Measurements from ENCODE around the gene CYB5R3.

CYB5R3 gene

DNA sequence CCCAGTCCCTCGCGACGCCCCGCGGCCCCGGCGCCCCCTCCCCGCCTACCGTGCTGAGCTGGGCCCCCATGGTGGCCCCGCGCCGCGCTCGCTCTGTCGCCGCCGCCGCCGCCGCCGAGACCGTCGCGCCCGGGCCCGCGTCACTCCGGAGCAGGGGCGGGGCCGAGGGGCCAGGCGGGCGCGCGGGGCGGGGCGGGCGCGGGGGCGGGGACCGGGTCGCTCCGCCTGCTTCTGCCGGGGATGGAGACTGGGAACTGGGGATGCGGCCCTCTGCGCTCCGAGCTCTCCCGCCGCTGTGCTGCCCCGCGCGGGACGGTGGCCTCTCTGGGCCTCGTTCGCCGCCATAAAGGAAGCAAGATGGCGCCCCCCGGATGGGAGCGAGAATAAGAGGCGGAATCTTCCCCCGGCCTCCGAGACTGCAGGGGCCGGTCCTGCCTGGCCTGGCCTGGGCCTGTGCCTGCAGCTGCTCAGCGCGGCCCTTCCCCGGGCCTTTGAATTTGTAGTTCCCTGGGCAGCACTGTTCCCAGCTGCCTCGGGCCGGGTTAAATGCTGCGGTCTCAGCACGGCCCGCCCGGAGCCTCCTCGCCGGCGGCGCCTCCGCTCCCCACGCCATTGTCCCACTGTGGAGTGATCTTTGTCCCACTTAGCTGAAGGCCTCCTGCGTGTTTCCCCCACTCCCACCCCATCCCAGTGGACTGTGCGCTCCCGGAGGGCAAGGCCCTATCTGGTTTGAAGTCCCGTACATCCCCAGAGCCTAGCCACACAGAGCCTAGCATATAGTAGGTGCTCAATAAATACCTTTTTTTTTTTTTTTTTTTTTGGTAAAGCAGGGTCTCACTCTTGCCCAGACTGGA, at the start of gene CYB5R3:
Gene CYB5R3, minus strand, starts transcription at position 147 of the 854 bp plus-strand sequence. Its CDS starts 77 bp downstream, at position 70.
- DNase-seq (ENCODE audit: low read depth, low spot score): peak; percentile 86
- TF ChIP-seq, protein P1, sequence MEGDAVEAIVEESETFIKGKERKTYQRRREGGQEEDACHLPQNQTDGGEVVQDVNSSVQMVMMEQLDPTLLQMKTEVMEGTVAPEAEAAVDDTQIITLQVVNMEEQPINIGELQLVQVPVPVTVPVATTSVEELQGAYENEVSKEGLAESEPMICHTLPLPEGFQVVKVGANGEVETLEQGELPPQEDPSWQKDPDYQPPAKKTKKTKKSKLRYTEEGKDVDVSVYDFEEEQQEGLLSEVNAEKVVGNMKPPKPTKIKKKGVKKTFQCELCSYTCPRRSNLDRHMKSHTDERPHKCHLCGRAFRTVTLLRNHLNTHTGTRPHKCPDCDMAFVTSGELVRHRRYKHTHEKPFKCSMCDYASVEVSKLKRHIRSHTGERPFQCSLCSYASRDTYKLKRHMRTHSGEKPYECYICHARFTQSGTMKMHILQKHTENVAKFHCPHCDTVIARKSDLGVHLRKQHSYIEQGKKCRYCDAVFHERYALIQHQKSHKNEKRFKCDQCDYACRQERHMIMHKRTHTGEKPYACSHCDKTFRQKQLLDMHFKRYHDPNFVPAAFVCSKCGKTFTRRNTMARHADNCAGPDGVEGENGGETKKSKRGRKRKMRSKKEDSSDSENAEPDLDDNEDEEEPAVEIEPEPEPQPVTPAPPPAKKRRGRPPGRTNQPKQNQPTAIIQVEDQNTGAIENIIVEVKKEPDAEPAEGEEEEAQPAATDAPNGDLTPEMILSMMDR (IDR thresholded peaks at IDR 0.05; ENCODE audit: low read depth, low read length): no peak
- in situ Hi-C loops (cut with HindIII; ENCODE audit: low sequenced_read_pairs): no loop called here
- peak within 1 kb of the TSS; percentile 76 for H3K4me3 ChIP-seq (ENCODE audit: low read depth, low read length)

DNA sequence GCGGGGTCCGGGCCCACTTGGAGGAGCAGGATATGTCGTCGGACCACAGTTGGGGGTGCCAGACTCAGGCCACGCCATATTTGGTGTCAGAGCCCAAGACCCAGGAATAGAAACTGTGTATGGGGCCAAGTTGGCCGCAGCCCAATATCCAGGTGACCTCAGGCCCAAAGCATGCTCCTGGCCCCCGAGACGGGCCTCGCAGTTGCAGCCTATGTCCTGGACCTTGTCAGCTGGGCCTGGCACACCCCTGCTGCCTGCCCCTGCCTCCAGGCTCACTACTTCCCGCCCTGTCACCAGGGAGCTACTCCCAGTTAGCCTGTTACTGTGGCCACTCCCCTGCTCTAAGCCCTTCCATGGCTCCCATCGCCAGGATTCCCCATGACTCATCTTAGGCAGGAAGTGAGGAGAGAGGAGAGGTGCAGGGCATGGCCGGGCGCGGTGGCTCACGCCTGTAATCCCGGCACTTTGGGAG, 48.4 kb upstream of the CYB5R3 start:
- peak; percentile 63 for DNase-seq (ENCODE audit: low read depth, low spot score)
- TF ChIP-seq, protein P1 (IDR thresholded peaks at IDR 0.05; ENCODE audit: low read depth, low read length): no peak
- H3K4me3 ChIP-seq (ENCODE audit: low read depth, low read length): no peak overlapping the region
- in situ Hi-C loops (cut with HindIII; ENCODE audit: low sequenced_read_pairs): no loop called here

DNA sequence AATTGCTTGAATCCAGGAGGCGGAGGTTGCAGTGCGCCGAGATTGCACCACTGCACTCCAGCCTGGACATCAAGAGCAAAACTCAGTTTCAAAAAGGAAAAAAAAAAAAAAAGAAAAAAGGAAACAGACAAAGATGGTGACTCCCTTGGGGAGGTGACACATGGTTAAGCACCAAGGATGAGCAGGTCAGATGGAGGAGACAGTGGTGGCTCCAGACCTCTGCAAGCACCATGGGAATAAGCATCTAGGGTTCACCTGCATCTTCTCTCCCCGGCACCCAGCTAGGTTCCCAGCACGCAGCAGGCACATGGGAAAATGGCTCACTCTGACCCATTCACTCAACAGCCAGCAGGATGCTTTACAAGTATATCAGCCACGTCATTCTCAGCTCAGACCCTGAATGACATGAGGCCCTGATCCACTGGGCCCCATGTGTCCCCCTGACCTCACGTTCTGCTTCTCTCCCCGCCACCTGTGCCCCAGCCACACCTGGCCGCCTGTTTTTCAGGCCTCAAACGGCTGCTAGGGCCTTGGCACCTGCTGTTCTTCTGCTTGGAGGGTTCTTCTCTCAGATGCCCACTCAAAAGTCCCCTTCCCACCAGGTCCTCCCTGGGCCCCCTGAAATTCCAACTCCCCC, 47.3 kb upstream of the CYB5R3 start:
- in situ Hi-C loops (cut with HindIII; ENCODE audit: low sequenced_read_pairs): no loop called here
- DNase-seq (ENCODE audit: low read depth, low spot score): no peak
- TF ChIP-seq, protein P1 (IDR thresholded peaks at IDR 0.05; ENCODE audit: low read depth, low read length): no peak
- no peak overlapping the region for H3K4me3 ChIP-seq (ENCODE audit: low read depth, low read length)

DNA sequence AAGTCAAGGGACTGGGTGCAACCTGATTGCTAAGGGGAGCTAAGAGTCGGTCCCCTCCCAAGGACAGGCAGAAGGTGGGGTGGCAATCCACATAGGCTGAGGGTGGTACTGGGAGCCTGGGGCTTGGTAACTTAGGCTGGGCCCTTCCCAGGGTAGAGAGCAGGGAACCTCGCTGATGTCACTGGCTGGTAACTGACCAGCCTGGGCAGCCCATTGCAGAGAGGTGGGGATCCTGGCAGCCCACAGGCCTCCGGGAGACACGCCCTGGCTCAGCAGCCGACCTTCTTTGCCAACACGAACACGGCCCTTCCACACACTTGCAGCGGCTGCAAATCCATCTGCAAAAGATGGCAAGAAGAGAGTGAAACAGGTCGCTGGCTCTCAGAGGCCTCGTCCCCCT, 46.1 kb upstream of the CYB5R3 start:
- TF ChIP-seq, protein P1 (IDR thresholded peaks at IDR 0.05; ENCODE audit: low read depth, low read length): no peak
- no peak overlapping the region for H3K4me3 ChIP-seq (ENCODE audit: low read depth, low read length)
- in situ Hi-C loops (cut with HindIII; ENCODE audit: low sequenced_read_pairs): no loop called here
- DNase-seq (ENCODE audit: low read depth, low spot score): no peak

DNA sequence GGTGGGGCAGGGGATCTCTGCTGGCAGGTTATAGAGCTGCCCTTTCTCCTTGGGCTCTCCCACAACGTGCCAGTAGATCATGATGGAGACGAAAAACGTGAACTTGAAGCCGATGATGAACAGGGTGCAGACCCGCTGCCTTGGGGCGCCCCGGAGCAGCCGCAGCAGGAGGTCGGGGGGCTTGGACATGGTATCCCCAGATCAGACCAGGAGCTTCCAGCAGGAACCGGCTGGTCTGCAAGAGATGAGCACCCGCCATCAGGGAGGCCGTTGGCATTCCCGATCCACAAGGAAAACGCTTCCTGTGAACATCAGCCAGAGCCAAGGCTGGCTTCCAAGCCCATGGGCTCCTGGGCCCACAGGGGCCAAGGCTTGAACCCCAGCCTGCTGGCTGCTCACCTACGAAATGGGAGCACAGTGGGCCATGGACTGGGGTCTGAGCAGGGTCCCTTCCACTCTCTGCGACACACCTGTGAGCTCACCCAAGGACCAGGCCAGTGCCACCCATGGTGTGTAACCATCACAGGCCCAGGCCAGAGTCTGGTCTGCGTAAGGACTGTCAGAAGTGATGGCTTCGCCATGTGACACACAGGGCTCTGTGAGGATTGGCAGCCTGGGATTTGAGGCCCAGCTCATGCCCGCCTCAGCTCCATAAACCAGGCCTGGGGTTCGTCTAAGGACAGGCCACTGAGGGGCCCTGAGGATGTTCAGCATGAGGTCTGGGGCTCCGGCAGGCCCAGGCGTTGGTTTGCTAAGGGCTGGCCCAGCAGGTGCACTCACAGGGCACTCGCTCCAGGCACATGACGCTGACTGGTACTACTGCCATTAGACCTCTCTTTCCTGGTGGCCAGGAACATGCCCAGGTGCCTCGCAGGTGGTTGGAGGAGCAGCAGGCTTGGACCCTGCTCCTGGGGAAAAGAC, 44.8 kb upstream of the CYB5R3 start:
- TF ChIP-seq, protein P1 (IDR thresholded peaks at IDR 0.05; ENCODE audit: low read depth, low read length): no peak
- no peak overlapping the region for H3K4me3 ChIP-seq (ENCODE audit: low read depth, low read length)
- in situ Hi-C loops (cut with HindIII; ENCODE audit: low sequenced_read_pairs): no loop called here
- no peak for DNase-seq (ENCODE audit: low read depth, low spot score)
